Panc1 (cell line): ENCODE measurements around the gene TAS2R9. TPM values are rescaled to one million over a fixed set of nuclear protein-coding genes. Genes with fewer than 3 reads are reported as not detected.

ENCODE experiments used
- ATAC-seq: fragments of 200-7000 bp; cut with Tn5 transposase; 2 replicates; pipeline ENCODE4 v1.9.1; 2020; ENCODE audit warnings: mild to moderate bottlenecking, moderate library complexity
- BruUV-seq: library from RNA; stranded (reverse); fragments of 400-500 nt; replicated peaks from 2 replicates; lab custom pipeline; 2021; lab: Mats Ljungman, UMichigan
- CTCF ChIA-PET: fragments of 300-600 bp; sonication (Branson Sonifier 250); formaldehyde crosslinking; loops from one replicate; lab custom pipeline; 2022; ENCODE audit warnings: antibody characterized with exemption; lab: Charles Lee
- POLR2A ChIA-PET: fragments of 300-600 bp; sonication (Branson Sonifier 250); formaldehyde crosslinking; loops from one replicate; lab custom pipeline; 2022; ENCODE audit warnings: antibody characterized with exemption; lab: Charles Lee
- DNase-seq: peaks from one replicate; pipeline ENCODE4 v3.0.0-alpha.2; 2010; ENCODE audit warnings: low read depth, low spot score
- H3K27ac ChIP-seq: 2 replicates; pipeline ENCODE4 v1.5.1; 2011; ENCODE audit warnings: mild to moderate bottlenecking, low read length, inconsistent platforms
- H3K27me3 ChIP-seq: fragments of 200-500 bp; sonication (Bioruptor generic); 2 replicates; pipeline ENCODE4 v1.6.0; 2014; ENCODE audit warnings: low read length, inconsistent platforms; ENCODE audit not compliant: control insufficient read depth, insufficient read depth
- H3K36me3 ChIP-seq: fragments of 200-500 bp; sonication (Bioruptor generic); 2 replicates; pipeline ENCODE4 v1.5.1; 2014; ENCODE audit warnings: inconsistent platforms, mild to moderate bottlenecking, low read length, moderate library complexity; ENCODE audit not compliant: control insufficient read depth, insufficient read depth
- H3K4me1 ChIP-seq: 2 replicates; pipeline ENCODE4 v1.5.1; 2011; ENCODE audit warnings: inconsistent platforms, mild to moderate bottlenecking, low read length, moderate library complexity; ENCODE audit not compliant: control insufficient read depth, insufficient read depth
- H3K4me3 ChIP-seq, 2 experiments: 2 replicates each; pipeline ENCODE4 v1.5.1; 2011 to 2012; ENCODE audit warnings: low read depth in 2 of 2, low read length in 2 of 2, mild to moderate bottlenecking in 2 of 2, inconsistent platforms in 1 of 2, moderate library complexity in 1 of 2
- H3K9me3 ChIP-seq: fragments of 200-500 bp; sonication (Bioruptor generic); 2 replicates; pipeline ENCODE4 v1.5.1; 2014; ENCODE audit warnings: low read depth, mild to moderate bottlenecking, inconsistent platforms, low read length, moderate library complexity; ENCODE audit not compliant: control insufficient read depth, insufficient read depth
- CTCF ChIP-seq: fragments of 450-650 bp; IDR thresholded peaks from 2 replicates; pipeline ENCODE4 v1.5.1; 2017; ENCODE audit warnings: mild to moderate bottlenecking
- POLR2AphosphoS5 ChIP-seq: IDR thresholded peaks from 2 replicates; pipeline ENCODE4 v1.6.1; 2012; ENCODE audit warnings: mild to moderate bottlenecking, low read depth, low read length, moderate library complexity
- REST ChIP-seq, 2 experiments: IDR thresholded peaks; 2 replicates each; pipeline ENCODE4 v1.6.1; 2011 to 2012; ENCODE audit warnings: low read depth in 2 of 2, control low read depth in 1 of 2, low read length in 1 of 2, mild to moderate bottlenecking in 1 of 2, moderate library complexity in 1 of 2; ENCODE audit not compliant: insufficient read depth in 1 of 2
- SIN3A ChIP-seq: IDR thresholded peaks from 2 replicates; pipeline ENCODE4 v1.6.1; 2012; ENCODE audit warnings: low read depth, mild to moderate bottlenecking, low read length, moderate library complexity, borderline replicate concordance; ENCODE audit not compliant: insufficient read depth
- TCF7L2 ChIP-seq: IDR thresholded peaks from 2 replicates; pipeline ENCODE4 v1.6.1; 2011; ENCODE audit warnings: mild to moderate bottlenecking, low read depth, low read length, inconsistent platforms
- in situ Hi-C: cut with HindIII; loops from 2 replicates; pipeline ENCODE4 v1.10.0; 2016; ENCODE audit warnings: low sequenced_read_pairs, low pct_unique_long_range_greater_than_20kb
- intact Hi-C: fragments of 100-400 bp; cut with micrococcal nuclease; formaldehyde crosslinking; loops from one replicate; pipeline ENCODE4 v1.10.0; 2022; ENCODE audit not compliant: unreplicated experiment
- total RNA-seq: library from RNA; stranded (reverse); gene quantifications from one replicate; pipeline ENCODE4 v1.2.1, GENCODE V29; 2021; ENCODE audit not compliant: unreplicated experiment

TAS2R9 gene
- total RNA-seq, 1 experiment from 2014 or later, result not detected

DNA sequence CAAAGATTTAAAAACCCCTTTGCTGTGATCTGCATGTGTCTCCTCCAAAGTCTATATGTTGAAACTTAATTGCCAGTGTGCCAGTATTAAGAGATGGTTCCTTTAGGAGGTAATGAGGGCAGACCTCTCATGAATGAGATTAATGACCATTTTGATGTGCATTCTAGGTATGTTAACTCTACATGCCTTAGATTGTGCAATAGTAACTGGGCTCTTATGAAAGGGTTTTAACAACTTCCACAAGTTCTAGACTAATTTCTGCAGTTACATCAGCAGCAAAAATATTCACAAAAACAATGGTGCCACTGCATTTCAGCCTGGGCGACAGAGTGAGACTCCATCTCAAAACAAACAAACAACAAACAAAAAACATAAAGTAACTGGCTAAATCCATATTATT, 20.0 kb upstream of the TAS2R9 start:
- BruUV-seq, result no TSS peak
- no peaks in the 10 kb centered on the region for H3K36me3 ChIP-seq
- CTCF ChIA-PET, result no interaction called here
- no peaks in the 10 kb centered on the region for H3K9me3 ChIP-seq
- H3K27me3 ChIP-seq, result no peaks in the 10 kb centered on the region
- no peak overlapping the region for H3K27ac ChIP-seq
- in situ Hi-C loops, result no loop called here
- DNase-seq, result no peak
- POLR2A ChIA-PET, result no interaction called here
- no peak overlapping the region for H3K4me3 ChIP-seq
- no peak for TF ChIP-seq TCF7L2
- TF ChIP-seq SIN3A, result no peak
- TF ChIP-seq POLR2AphosphoS5, result no peak
- TF ChIP-seq REST (IDR thresholded peaks at IDR 0.05; ENCODE audit: insufficient read depth in 1 of 2, low read depth in 2 of 2, low read length in 1 of 2), result no peak
- TF ChIP-seq CTCF, result no peak
- intact Hi-C loops, result no loop called here
- ATAC-seq, result no peak
- no peaks in the 10 kb centered on the region for H3K4me1 ChIP-seq

DNA sequence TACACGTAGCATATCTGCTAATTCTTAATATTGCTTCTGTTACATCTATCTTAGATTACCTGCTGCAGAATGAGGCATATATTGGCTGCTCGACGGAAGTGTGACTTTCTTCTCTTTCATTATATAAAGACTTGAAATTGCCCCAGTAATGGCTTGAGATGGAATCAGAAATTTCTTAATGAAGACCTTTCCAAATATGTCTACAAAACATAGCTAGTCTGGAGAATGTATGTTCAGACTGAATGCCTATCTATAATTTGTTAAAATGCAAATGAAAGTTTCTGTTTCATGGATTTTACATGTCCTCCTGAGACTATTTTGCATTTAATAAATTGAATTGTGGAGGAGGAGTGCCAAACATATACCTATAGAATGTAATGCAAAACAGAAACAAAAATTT, 16.3 kb upstream of the TAS2R9 start, which contains the start of gene TAS2R10:
TSS of gene TAS2R10 (minus strand) at position 101 of the 400 bp plus-strand sequence. CDS start at position 12, 89 bp downstream.
- Histone ChIP-seq H3K27ac (no peak within 1 kb of the TSS), H3K4me1 (no peaks in the 10 kb centered on the region), H3K9me3 (no peaks in the 10 kb centered on the region), H3K36me3 (no peaks in the 10 kb centered on the region), H3K27me3 (no peaks in the 10 kb centered on the region), H3K4me3 (no peak within 1 kb of the TSS)
- BruUV-seq, result no TSS peak
- TF ChIP-seq SIN3A (no peak), TCF7L2 (no peak), REST (IDR thresholded peaks at IDR 0.05; ENCODE audit: insufficient read depth in 1 of 2, low read depth in 2 of 2, low read length in 1 of 2) (no peak), CTCF (no peak), POLR2AphosphoS5 (no peak)
- ChIA-PET CTCF (no interaction called here), POLR2A (interaction anchor here (0.6 kb wide), 1 partner anchor 107 kb away, joined by 4 read pairs; no protein-coding TSS in a partner anchor)
- in situ Hi-C loops (no loop called here), intact Hi-C loops (no loop called here)
- ATAC-seq (no peak), DNase-seq (no peak)
